GM18870 (cell line): ENCODE data around the gene CCDC32.

Source experiments
- ATAC-seq: cut with Tn5 transposase; IDR thresholded peaks from one replicate; pipeline ENCODE4 v1.9.1; 2021; ENCODE audit warnings: moderate library complexity; ENCODE audit not compliant: unreplicated experiment

Gene CCDC32

GRCh38 chr15:40567111-40567510, 2.3 kb upstream of the CCDC32 start:
- no peak for ATAC-seq

- no peak for ATAC-seq
Measured at GRCh38 chr15:40565333-40566238, 744 bp upstream of the CCDC32 start.

- no peak for ATAC-seq
Measured at GRCh38 chr15:40563426-40563825, 1.4 kb downstream of the CCDC32 start.

GRCh38 chr15:40562691-40563090, 2.2 kb downstream of the CCDC32 start:
- ATAC-seq, result no peak

- no peak for ATAC-seq
Measured at GRCh38 chr15:40558952-40559742, 5.7 kb downstream of the CCDC32 start.

- ATAC-seq, result no peak
Measured at GRCh38 chr15:40555876-40556275, 9.0 kb downstream of the CCDC32 start.

GRCh38 chr15:40554161-40554525, 10.7 kb downstream of the CCDC32 start:
- no peak for ATAC-seq

- peak; percentile 48 for ATAC-seq
Measured at GRCh38 chr15:40550341-40551037, 14.4 kb downstream of the CCDC32 start.

- ATAC-seq, result no peak
Measured at GRCh38 chr15:40549894-40550293, 14.9 kb downstream of the CCDC32 start.

GRCh38 chr15:40548610-40549009, 16.2 kb downstream of the CCDC32 start:
- ATAC-seq, result no peak

GRCh38 chr15:40545457-40545856, 19.4 kb downstream of the CCDC32 start:
- ATAC-seq, result no peak

GRCh38 chr15:40543631-40544294, 21.1 kb downstream of the CCDC32 start:
- peak; percentile 79 for ATAC-seq

- ATAC-seq, result no peak
Measured at GRCh38 chr15:40543082-40543481, 21.8 kb downstream of the CCDC32 start.

- no peak for ATAC-seq
Measured at GRCh38 chr15:40538976-40539375, 25.9 kb downstream of the CCDC32 start.

GRCh38 chr15:40536501-40536900, 28.3 kb downstream of the CCDC32 start:
- no peak for ATAC-seq

GRCh38 chr15:40534371-40534770, 30.5 kb downstream of the CCDC32 start:
- ATAC-seq, result no peak

GRCh38 chr15:40533763-40534364, 31.0 kb downstream of the CCDC32 start:
- ATAC-seq, result no peak

GRCh38 chr15:40528801-40529200, 36.0 kb downstream of the CCDC32 start:
- no peak for ATAC-seq

- no peak for ATAC-seq
Measured at GRCh38 chr15:40525855-40526254, 39.0 kb downstream of the CCDC32 start.

- ATAC-seq, result no peak
Measured at GRCh38 chr15:40523611-40524010, 41.2 kb downstream of the CCDC32 start.
